Thymus (tissue), 14 donors: ENCODE measurements around the gene KAZN. TPM values are rescaled to one million over a fixed set of nuclear protein-coding genes. Genes with fewer than 3 reads are reported as not detected.

Experiments used
- DNase-seq, 9 donors: peaks; one replicate each; pipeline ENCODE4 v3.0.0-alpha.2; 2013; ENCODE audit warnings: low spot score in 9 of 9, low read depth in 6 of 9, missing footprints in 1 of 9
- H3K27ac ChIP-seq, 2 donors: one replicate each; pipeline ENCODE4 v1.5.1; 2013; ENCODE audit warnings: control low read depth in 1 of 2, low read depth in 1 of 2, low read length in 1 of 2, mild to moderate bottlenecking in 1 of 2, moderate library complexity in 1 of 2
- H3K27me3 ChIP-seq, 2 donors: one replicate each; pipeline ENCODE4 v1.5.1; 2013; ENCODE audit warnings: low read length in 1 of 2; ENCODE audit not compliant: control insufficient read depth in 2 of 2, insufficient read depth in 1 of 2
- H3K36me3 ChIP-seq, 2 donors: one replicate each; pipeline ENCODE4 v1.5.1; 2013; ENCODE audit warnings: low read length in 1 of 2, mild to moderate bottlenecking in 1 of 2, moderate library complexity in 1 of 2; ENCODE audit not compliant: control insufficient read depth in 2 of 2, insufficient read depth in 2 of 2
- H3K4me1 ChIP-seq, 2 donors: one replicate each; pipeline ENCODE4 v1.5.1; 2013; ENCODE audit warnings: low read length in 2 of 2; ENCODE audit not compliant: control insufficient read depth in 2 of 2, insufficient read depth in 2 of 2
- H3K4me3 ChIP-seq, 2 donors: one replicate each; pipeline ENCODE4 v1.5.1; 2013; ENCODE audit warnings: low read length in 2 of 2, control low read depth in 1 of 2, mild to moderate bottlenecking in 1 of 2
- H3K9me3 ChIP-seq, 2 donors: one replicate each; pipeline ENCODE4 v1.5.1; 2013; ENCODE audit warnings: low read length in 1 of 2, mild to moderate bottlenecking in 1 of 2; ENCODE audit not compliant: control insufficient read depth in 2 of 2, insufficient read depth in 1 of 2
- WGBS: extraction: QIAGEN DNeasy Blood & Tissue Kit; methylation state at CpG from one replicate; pipeline ENCODE4 v1.1.7; 2013; 5-methylcytosine and 5-hydroxymethylcytosine counted together
- long read RNA-seq, 10 donors: transcript quantifications; one replicate each; lab custom pipeline, GENCODE V29; 2026
- polyA plus RNA-seq: library from polyadenylated mRNA; stranded (reverse); fragments of 200-250 nt; gene quantifications from one replicate; pipeline ENCODE4 v1.2.3, GENCODE V29; 2013
- total RNA-seq: library from RNA; stranded (reverse); fragments of 120-200 nt; gene quantifications from one replicate; pipeline ENCODE4 v1.2.4, GENCODE V29; 2013
- donor health status: healthy.

The KAZN gene
- 1.3 TPM for total RNA-seq
- polyA plus RNA-seq: 5.7 TPM
- long read RNA-seq, donor 1: 0 reads
- long read RNA-seq, donor 2, partial matches to known transcripts: 7 of 9 reads
- long read RNA-seq, donor 2, other reads (novel, unspliced or antisense): 0 of 9 reads
- long read RNA-seq, donor 3, partial matches to known transcripts: 0 of 2 reads
- long read RNA-seq, donor 3, other reads (novel, unspliced or antisense): 0 of 2 reads
- long read RNA-seq, donor 4: 0 reads
- long read RNA-seq, donor 5, partial matches to known transcripts: 0 of 4 reads
- long read RNA-seq, donor 5, other reads (novel, unspliced or antisense): 0 of 4 reads
- long read RNA-seq, donor 6: 0 reads
- long read RNA-seq, donor 7, partial matches to known transcripts: 7 of 7 reads
- long read RNA-seq, donor 7, other reads (novel, unspliced or antisense): 0 of 7 reads
- long read RNA-seq, donor 8, partial matches to known transcripts: 0 of 1 reads
- long read RNA-seq, donor 8, other reads (novel, unspliced or antisense): 0 of 1 reads
- long read RNA-seq, donor 9: 0 reads
- long read RNA-seq, donor 10: 0 reads

- Histone ChIP-seq H3K9me3 (no peaks in the 10 kb centered on the region), H3K4me1 (peaks cover 0 to 15% of the 10 kb centered on the region in 2 donors), H3K27me3 (peaks cover 37 to 51% of the 10 kb centered on the region in 2 donors), H3K36me3 (no peaks in the 10 kb centered on the region), H3K4me3 (peak within 1 kb of the TSS; percentile 40 to 43), H3K27ac (no peak within 1 kb of the TSS)
- 1% methylated on average over 81 of the region's 81 CpGs for WGBS
- DNase-seq: no peak
Observed at GRCh38 chr1:14598498-14599182, at the start of gene KAZN. KAZN (plus strand) TSS chr1:14598685.

GRCh38 chr1:14549897-14550620 is 48.4 kb upstream of the KAZN start:
- Histone ChIP-seq H3K36me3 (no peaks in the 10 kb centered on the region), H3K4me1 (no peaks in the 10 kb centered on the region), H3K27ac (no peak overlapping the region), H3K9me3 (no peaks in the 10 kb centered on the region), H3K4me3 (no peak overlapping the region), H3K27me3 (peaks cover 0 to 3% of the 10 kb centered on the region in 2 donors)
- 89% methylated on average over 3 of the region's 3 CpGs for WGBS
- no peak for DNase-seq

DNA sequence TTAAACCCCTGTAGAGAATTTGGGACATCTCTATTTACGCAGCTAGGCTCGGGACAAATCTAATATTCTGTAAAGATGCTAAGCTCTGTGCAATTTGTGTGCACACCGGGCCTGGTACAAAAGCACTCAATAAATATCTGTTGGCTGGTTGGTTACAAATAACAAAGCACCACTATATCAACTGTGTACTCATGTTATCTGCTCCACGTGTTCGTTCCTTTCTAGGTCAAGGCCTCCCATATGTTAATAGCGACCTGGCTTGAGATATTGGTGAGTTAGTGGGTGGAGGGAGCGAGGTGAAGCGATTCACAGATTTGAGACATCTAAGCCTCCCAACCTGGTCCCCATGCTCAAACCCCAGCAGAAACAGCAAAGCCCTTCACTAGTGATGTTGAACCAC is 47.1 kb upstream of the KAZN start:
- Histone ChIP-seq H3K36me3 (no peaks in the 10 kb centered on the region), H3K27ac (no peak overlapping the region), H3K9me3 (no peaks in the 10 kb centered on the region), H3K4me1 (no peaks in the 10 kb centered on the region), H3K27me3 (peaks cover 0 to 3% of the 10 kb centered on the region in 2 donors), H3K4me3 (no peak overlapping the region)
- no peak for DNase-seq
- WGBS: 95% methylated on average over 8 of the region's 8 CpGs

DNA sequence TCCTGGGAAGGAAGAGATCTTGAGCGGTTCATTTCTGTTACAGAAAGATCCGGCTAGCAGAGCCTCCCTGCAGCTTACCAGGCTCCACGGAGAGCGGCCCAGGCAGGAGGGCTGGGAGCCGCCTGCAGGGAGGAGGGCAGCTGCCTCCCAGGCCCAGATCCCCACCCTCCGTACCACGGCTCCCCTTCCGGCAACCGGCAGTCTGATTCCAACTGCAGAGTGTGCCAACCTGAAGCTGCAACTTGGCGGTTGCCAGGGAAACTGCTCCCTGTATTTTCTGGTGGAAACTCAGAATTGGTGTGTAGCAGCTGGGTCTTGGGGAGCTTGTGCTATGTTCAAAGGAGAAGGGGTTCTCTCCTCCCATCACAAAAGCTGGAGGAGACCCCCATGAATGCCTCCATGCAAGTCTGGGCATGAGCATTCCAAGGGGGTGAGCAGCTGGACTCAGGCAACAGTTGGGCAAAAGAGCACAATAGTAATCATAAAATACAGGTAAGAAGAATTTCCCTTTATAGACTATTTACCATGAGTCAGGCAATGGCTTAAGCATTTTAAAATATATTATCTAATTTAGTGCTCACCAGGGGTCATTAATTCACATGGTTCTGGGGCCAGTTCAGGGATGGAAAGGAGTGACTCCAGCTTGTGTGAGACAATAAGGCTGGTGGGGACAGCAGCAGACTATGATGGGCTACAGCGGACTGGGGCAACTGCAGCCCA is 46.1 kb upstream of the KAZN start:
- WGBS: 84% methylated on average over 11 of the region's 11 CpGs

DNA sequence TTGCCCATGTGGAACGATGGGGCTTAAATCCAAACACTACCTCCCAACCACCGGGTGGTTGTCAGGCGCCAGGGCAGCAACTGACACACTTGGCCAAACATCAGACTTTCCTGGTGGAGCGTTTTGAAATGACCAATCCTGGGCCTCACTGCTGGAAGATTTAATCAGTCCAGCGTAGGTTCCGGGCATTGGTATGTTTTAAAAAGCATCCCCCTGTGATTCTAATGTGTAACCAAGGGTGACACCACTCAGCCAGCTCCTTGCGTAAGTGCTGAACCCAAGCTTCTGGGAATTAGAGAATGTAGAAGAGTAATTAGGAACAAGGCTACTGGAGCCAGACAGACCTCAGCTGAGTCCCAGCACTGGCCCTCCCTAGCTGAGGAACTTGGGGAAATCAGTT is 44.8 kb upstream of the KAZN start:
- Histone ChIP-seq H3K4me1 (no peaks in the 10 kb centered on the region), H3K27me3 (peaks cover 0 to 3% of the 10 kb centered on the region in 2 donors), H3K9me3 (no peaks in the 10 kb centered on the region), H3K36me3 (no peaks in the 10 kb centered on the region), H3K4me3 (no peak overlapping the region), H3K27ac (no peak overlapping the region)
- DNase-seq: no peak
- 88% methylated on average over 7 of the region's 7 CpGs for WGBS

More for the DNA sequence above, 46.1 kb upstream of the KAZN start:
- DNase-seq: no peak
- H3K4me1 ChIP-seq: no peaks in the 10 kb centered on the region
- peaks cover 0 to 3% of the 10 kb centered on the region in 2 donors for H3K27me3 ChIP-seq
- no peak overlapping the region for H3K27ac ChIP-seq
- H3K4me3 ChIP-seq: no peak overlapping the region
- H3K36me3 ChIP-seq: no peaks in the 10 kb centered on the region
- no peaks in the 10 kb centered on the region for H3K9me3 ChIP-seq

GRCh38 chr1:14555091-14555490 is 43.4 kb upstream of the KAZN start:
- peaks cover 0 to 3% of the 10 kb centered on the region in 2 donors for H3K27me3 ChIP-seq
- H3K4me1 ChIP-seq: no peaks in the 10 kb centered on the region
- H3K9me3 ChIP-seq: no peaks in the 10 kb centered on the region
- H3K36me3 ChIP-seq: no peaks in the 10 kb centered on the region
- no peak overlapping the region for H3K27ac ChIP-seq
- 60% methylated on average over 2 of the region's 2 CpGs for WGBS
- DNase-seq: no peak
- H3K4me3 ChIP-seq: no peak overlapping the region

DNA sequence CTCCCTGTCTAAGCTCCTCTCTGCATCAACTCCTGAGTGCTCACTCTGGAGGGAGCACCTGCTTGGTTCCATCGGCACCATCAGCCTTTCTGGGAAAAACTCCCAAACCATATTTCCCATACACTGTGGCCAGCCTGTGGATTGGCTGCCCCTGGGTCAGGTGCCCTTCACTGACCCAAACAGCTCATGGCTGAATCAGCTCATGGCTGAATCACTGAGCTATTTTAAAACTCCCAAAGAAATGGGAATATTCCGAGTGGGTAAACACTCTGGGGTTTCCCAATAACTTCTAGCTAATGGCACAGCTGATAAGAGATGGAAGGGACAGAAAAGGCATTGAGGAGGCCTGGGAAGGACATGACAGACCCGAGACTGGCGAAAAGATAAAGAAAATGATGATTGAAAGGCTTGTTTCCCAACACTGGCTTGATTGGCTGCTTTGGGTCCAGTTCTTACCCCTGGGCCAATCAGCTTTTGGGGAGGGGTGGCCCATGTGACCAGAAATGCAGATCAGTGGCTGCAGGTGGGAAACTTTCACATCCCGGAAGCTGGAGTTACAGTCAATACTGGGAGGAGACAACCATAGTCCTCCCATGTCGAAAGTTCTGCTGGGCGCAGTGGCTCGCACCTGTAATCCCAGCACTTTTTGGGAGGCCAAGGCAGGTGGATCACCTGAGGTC is 37.3 kb upstream of the KAZN start:
- Histone ChIP-seq H3K27me3 (no peaks in the 10 kb centered on the region), H3K36me3 (no peaks in the 10 kb centered on the region), H3K4me1 (no peaks in the 10 kb centered on the region), H3K9me3 (no peaks in the 10 kb centered on the region), H3K27ac (no peak overlapping the region), H3K4me3 (no peak overlapping the region)
- 96% methylated on average over 8 of the region's 8 CpGs for WGBS
- DNase-seq: no peak

DNA sequence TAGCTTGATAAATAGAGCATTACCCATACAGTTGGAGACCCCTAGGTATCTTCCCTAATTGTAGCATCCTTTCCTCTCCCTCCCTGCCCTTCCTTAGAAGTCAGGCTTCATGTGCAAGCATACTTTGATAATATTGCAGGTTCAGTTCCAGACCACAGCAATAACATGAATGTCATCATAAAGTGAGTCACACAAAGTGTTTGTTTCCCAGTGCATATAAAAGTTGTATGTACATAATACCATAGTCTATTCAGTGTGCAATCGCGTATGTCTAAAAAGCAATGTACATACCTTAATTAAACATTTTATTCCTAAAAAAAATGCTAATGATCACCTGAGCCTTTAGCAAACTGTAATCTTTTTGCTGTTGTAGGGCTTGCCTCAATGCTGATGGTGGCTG is 33.4 kb upstream of the KAZN start:
- no peak for DNase-seq
- WGBS: 49% methylated on average over 2 of the region's 2 CpGs
- Histone ChIP-seq H3K4me3 (no peak overlapping the region), H3K27ac (no peak overlapping the region), H3K9me3 (no peaks in the 10 kb centered on the region), H3K4me1 (no peaks in the 10 kb centered on the region), H3K36me3 (no peaks in the 10 kb centered on the region), H3K27me3 (no peaks in the 10 kb centered on the region)
